Measurements from ENCODE around the gene RTN3.

DNA sequence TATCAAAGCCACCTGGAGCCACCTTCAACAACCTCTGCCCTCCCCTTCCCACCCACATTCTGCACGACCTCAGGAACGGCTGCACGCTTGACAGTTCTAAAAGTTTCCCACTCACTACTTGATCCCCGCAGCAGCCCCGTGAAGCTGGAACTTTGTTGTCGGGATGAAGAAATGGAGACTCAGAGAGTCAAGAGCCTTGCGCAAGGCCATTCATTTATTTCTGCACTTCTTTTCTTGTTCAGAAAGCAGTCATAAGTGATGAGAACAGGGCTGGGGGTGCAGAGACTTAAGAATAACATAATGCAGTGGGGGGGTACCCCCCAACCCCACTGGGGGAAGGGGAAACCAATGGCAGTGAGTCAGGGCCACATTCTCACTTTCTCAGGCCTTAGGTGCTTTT lies 89.5 kb downstream of the RTN3 start:
- no peak for TF ChIP-seq EZH2 (IDR thresholded peaks at IDR 0.05; ENCODE audit: borderline replicate concordance, low read length)
- TF ChIP-seq, protein P1, sequence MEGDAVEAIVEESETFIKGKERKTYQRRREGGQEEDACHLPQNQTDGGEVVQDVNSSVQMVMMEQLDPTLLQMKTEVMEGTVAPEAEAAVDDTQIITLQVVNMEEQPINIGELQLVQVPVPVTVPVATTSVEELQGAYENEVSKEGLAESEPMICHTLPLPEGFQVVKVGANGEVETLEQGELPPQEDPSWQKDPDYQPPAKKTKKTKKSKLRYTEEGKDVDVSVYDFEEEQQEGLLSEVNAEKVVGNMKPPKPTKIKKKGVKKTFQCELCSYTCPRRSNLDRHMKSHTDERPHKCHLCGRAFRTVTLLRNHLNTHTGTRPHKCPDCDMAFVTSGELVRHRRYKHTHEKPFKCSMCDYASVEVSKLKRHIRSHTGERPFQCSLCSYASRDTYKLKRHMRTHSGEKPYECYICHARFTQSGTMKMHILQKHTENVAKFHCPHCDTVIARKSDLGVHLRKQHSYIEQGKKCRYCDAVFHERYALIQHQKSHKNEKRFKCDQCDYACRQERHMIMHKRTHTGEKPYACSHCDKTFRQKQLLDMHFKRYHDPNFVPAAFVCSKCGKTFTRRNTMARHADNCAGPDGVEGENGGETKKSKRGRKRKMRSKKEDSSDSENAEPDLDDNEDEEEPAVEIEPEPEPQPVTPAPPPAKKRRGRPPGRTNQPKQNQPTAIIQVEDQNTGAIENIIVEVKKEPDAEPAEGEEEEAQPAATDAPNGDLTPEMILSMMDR (IDR thresholded peaks at IDR 0.05; ENCODE audit: low read length): no peak
